Suprapubic skin (tissue), 3 donors: Measurements from ENCODE around the gene TCF7.

ENCODE experiments used
- CTCF ChIP-seq, 2 donors: fragments of 200-600 bp in 1 of 2; fragments of 450-650 bp in 1 of 2; sonication (generic) in 1 of 2; IDR thresholded peaks; one replicate each; pipeline ENCODE4 v1.5.1; 2016 to 2019; ENCODE audit warnings: antibody characterized with exemption in 2 of 2, mild to moderate bottlenecking in 1 of 2, moderate library complexity in 1 of 2
- POLR2A ChIP-seq, 2 donors: fragments of 450-650 bp; IDR thresholded peaks; one replicate each; pipeline ENCODE4 v1.6.1; 2017; ENCODE audit warnings: antibody characterized with exemption in 2 of 2, mild to moderate bottlenecking in 2 of 2, moderate library complexity in 2 of 2

GRCh38 chr5:134086943-134087305, 27.6 kb upstream of the TCF7 start:
- TF ChIP-seq POLR2A (IDR thresholded peaks at IDR 0.05) = no peak
- no peak for TF ChIP-seq CTCF (IDR thresholded peaks at IDR 0.05)
